IgD-negative memory B cell (primary cell): ENCODE results near the gene BAHD1. TPM values are rescaled to one million over a fixed set of nuclear protein-coding genes. Genes with fewer than 3 reads are reported as not detected.

Experiments
- H3K27ac Mint-ChIP-seq, 3 donors: one replicate each; pipeline ENCODE4 v1.8.0; 2020 to 2022; ENCODE audit warnings: mild to moderate bottlenecking in 3 of 3, mixed read lengths in 3 of 3, moderate library complexity in 1 of 3
- H3K27me3 Mint-ChIP-seq: one replicate; pipeline ENCODE4 v1.8.0; 2021; ENCODE audit warnings: mixed read lengths
- H3K36me3 Mint-ChIP-seq: one replicate; pipeline ENCODE4 v1.8.0; 2020; ENCODE audit warnings: mild to moderate bottlenecking, mixed read lengths
- H3K4me1 Mint-ChIP-seq, 3 donors: one replicate each; pipeline ENCODE4 v1.8.0; 2020 to 2022; ENCODE audit warnings: mixed read lengths in 3 of 3, mild to moderate bottlenecking in 1 of 3
- H3K4me3 Mint-ChIP-seq, 4 donors: one replicate each; pipeline ENCODE4 v1.8.0; 2020 to 2022; ENCODE audit warnings: mild to moderate bottlenecking in 4 of 4, mixed read lengths in 4 of 4, moderate library complexity in 3 of 4
- H3K9me3 Mint-ChIP-seq, 3 donors: one replicate each; pipeline ENCODE4 v1.8.0; 2020 to 2021; ENCODE audit warnings: mixed read lengths in 3 of 3, mild to moderate bottlenecking in 1 of 3
- polyA plus RNA-seq: library from polyadenylated mRNA; unstranded; fragments of 300-500 nt; fragmentation: Illumina TruSeq; gene quantifications from one replicate; pipeline ENCODE4 v1.2.3, GENCODE V29; 2021

Gene BAHD1
- polyA plus RNA-seq, 1 donor from 2014 or later, result 2.3 TPM

DNA sequence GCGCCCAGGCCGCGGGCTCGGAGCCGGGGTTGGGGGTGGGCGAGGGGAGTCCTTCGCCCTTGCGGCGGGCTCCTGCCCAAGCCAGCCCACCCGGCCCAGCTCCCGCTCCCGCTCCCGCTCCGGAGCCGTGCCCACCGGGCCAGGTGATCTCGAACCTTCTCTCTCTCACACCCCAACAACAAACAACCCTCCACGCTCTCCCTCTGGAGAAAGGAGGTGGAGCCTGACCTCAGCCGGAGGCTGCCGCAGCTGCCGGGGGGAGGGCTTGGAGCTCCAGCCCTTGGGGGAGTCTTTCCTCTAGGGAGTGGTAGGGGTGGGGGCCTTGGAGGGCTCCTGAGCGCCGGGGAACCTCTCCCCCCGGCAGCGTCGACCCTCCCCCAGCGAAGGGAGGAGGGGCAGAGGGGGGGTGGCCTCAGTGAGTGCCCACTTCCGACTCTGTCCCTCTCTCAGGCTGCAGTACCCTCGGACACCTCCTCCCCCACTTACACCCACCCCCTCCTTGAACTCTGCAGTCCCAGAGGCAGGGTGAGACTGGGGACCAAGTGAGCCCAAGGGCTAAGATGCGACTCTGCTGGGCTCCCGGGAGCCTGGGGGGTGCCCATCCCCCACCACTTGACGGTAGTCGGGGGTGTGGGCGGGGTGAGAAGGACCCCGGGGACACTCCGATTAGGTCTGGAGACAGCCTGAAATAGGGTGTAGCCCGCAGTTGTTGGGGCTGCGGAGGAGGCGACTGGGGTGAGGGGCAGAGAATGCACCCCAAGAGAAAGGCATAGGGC is 4.4 kb upstream of the BAHD1 start:
- peaks cover 4% of the 10 kb centered on the region for H3K36me3 Mint-ChIP-seq
- H3K27me3 Mint-ChIP-seq, result peaks cover 34% of the 10 kb centered on the region
- peaks cover 15 to 18% (median 16%) of the 10 kb centered on the region in 3 donors for H3K4me1 Mint-ChIP-seq
- peak overlapping the region in 1 of 3 donors; percentile 52 for H3K27ac Mint-ChIP-seq
- H3K4me3 Mint-ChIP-seq, result peak overlapping the region; percentile 50 to 83 (median 79)
- H3K9me3 Mint-ChIP-seq, result no peaks in the 10 kb centered on the region

DNA sequence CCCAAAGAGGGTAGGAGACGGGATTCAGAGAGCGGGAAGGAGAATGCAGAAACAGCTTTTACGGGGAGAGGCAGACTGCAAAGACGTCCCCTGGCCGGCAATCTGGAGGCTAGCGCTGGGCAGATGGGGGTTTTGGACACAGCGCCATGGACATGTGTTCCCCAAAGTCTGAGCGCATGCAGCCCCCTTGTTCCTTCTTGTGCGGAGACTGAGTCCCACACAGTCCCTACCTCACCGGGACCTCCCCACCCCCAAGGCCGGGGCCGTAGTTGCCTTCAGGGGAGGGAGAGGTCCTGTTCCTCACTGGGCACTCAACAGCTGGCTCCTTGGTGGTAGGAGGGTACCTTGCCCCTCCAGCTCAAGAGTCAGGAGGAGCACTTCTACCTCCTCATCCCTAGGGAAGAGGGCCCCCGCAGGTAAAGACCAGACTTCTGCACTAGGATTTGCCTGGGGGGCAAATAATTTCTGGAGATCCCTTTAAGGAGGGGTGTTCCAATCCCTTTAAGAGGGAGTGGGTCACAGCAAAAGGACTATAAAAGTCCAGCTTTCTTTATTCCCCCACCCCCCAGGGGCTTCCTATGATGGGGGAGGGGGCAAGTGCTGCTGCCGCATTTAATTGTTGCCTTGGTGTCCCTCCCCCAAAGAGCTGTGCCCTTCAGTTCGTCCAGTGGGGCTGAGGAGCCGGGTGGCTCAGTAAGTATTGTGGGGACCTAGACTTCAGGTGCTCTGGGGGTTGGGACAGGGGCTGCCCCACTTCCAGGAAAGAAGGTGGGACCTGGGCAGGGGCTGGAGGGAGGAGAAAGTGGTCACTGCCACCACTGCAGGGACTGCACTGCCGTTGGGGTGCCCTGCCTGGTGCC is 3.6 kb upstream of the BAHD1 start:
- H3K27ac Mint-ChIP-seq, result peak overlapping the region in 1 of 3 donors; percentile 77
- H3K9me3 Mint-ChIP-seq, result no peaks in the 10 kb centered on the region
- peaks cover 34% of the 10 kb centered on the region for H3K27me3 Mint-ChIP-seq
- H3K4me1 Mint-ChIP-seq, result peaks cover 15 to 18% (median 16%) of the 10 kb centered on the region in 3 donors
- peaks cover 4% of the 10 kb centered on the region for H3K36me3 Mint-ChIP-seq
- H3K4me3 Mint-ChIP-seq, result peak overlapping the region; percentile 13 to 83 (median 74)

DNA sequence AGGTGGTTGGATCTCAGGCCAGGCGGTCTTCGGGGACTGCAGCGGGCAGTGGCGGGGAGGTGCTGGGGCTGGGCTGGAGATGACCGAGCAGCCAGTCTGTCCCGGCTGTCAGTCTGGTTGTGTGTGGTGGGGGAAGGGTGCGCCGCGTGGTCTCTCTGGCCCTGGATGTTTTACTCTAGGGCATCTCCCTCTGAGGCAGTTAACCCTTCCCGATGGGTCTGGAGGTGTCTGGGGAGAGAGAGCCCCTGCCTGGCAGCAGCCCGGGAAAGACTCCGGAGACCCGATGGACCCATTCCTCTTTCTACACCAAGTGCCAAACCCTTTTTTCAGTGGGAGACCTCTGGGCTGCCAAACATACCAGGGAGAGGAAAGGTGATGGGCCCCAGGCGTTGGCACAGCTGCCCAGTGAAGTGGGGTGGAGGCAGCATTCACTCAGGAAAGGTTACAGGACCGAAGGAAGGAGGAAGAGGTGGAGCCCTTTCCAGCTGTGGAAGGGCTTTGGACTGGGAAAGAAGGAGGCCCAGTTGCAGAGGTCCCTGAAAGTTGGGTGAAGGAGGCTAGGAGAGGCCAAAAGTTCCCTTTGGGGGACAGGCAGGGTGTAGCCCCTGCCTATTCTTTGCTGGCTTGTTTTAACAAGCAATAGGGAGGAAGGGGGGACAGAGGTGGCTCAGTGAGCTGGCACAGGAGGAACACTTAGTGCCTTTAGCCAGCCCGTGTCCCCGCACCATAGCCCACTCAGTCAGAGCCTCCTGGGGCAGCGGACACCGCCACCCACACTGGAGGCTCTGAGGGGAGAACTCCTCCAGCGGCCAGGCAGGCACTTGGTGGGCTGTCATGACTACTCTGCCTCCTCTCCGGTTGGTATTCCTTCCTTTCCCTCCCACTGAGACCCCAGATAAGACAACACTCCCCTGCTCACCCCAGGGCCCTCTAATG is 2.7 kb upstream of the BAHD1 start:
- H3K36me3 Mint-ChIP-seq, result peaks cover 4% of the 10 kb centered on the region
- no peaks in the 10 kb centered on the region for H3K9me3 Mint-ChIP-seq

DNA sequence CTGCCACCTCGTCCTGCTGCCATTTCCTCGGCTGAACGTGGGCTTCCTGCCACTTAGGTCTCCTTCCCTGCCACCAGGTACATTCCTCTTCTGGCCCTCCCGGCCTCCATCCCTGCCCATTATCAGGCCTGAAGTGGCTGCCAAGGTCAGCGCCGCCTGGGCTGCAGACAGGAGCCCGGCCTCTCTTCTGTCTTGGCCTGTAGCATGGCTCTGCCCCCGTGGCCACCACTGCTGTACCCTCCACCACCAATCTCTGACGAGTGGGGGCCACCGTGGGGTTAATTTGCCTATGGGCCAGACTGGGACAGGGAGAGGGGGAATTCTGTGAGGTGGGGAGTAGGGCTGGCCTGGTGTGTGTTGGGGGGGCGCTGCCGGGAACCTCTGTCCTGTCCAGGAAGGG is 2.0 kb upstream of the BAHD1 start:
- Mint-ChIP-seq H3K9me3 (no peaks in the 10 kb centered on the region), H3K27me3 (peaks cover 34% of the 10 kb centered on the region), H3K4me1 (peaks cover 24 to 32% (median 32%) of the 10 kb centered on the region in 3 donors), H3K4me3 (peak overlapping the region; percentile 34 to 85 (median 49)), H3K27ac (peak overlapping the region in 1 of 3 donors; percentile 77), H3K36me3 (peaks cover 4% of the 10 kb centered on the region)

More for the DNA sequence above, 2.7 kb upstream of the BAHD1 start:
- Mint-ChIP-seq H3K27me3 (peaks cover 34% of the 10 kb centered on the region), H3K27ac (peak overlapping the region in 1 of 3 donors; percentile 77), H3K4me3 (peak overlapping the region; percentile 5 to 85 (median 36)), H3K4me1 (peaks cover 21 to 26% (median 25%) of the 10 kb centered on the region in 3 donors)

DNA sequence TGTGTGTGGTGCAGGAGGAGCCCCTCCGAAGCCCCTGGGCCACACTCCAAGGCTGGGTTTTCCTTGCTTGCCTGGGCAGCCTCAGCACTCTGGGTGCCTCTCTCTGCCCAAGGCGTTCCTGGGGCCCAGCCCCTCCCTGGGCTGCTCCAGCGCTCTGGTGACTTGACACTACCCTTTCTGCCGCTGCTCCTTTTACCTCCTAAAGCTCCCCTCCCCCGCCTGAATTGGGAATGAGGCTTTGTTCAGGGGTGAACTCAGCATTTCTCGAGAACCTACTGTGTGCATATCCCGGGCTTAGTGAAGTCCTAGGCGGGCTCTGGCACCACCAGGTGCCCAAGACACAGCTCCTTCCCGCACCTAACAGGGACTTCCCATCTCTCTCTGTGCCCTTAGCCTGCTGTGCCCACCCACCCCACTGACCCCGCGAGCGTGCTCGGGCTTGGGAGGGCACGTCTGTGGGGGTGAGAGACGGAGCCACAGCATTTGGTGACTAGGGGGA is 1.2 kb upstream of the BAHD1 start:
- Mint-ChIP-seq H3K9me3 (no peaks in the 10 kb centered on the region), H3K27ac (peak overlapping the region in 2 of 3 donors; percentile 77 to 92), H3K4me1 (peaks cover 29 to 40% (median 39%) of the 10 kb centered on the region in 3 donors), H3K27me3 (peaks cover 34% of the 10 kb centered on the region), H3K36me3 (no peaks in the 10 kb centered on the region), H3K4me3 (peak overlapping the region; percentile 84 to 97 (median 91))

DNA sequence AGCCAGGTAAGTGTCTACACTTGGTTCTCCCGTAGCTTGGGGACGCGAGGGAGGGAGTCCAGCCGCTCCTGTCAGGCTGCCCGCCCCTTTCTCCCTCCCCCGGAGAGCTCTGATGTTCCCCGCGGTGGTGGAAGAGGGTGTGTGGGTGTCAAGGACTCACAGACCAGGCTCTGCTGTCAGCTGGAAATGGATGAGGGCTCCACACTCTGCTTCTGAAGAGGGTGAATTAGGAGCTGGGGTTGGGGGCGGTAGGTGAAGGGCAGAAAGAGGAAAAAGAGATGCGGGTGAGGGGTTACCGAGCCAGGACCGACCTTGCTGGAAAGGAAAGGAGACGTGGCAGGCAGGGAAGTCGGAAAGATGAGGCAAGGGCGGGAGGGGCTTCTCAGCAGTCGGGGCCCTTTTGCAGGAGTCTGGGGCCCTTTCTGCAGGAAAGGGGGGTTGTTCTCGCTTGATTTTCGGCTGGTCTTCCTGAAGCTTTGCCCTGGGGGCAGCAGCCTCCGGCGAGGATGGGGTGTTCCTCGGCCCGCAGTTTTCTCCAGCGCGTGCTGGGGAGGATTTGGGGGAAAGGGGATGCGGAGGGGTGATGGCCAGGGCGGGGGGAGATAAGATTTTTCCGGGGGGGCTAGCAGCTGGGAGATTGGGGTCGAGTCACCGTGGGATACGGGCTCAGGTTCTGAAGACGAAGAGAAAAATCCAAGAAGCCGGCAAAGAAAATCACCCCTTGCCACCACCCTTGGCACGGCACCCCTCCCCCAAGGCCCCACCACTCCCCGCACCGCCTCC is 602 bp upstream of the BAHD1 start:
- H3K36me3 Mint-ChIP-seq, result no peaks in the 10 kb centered on the region
- H3K27ac Mint-ChIP-seq, result peak overlapping the region; percentile 54 to 92 (median 77)
- no peaks in the 10 kb centered on the region for H3K9me3 Mint-ChIP-seq
- H3K27me3 Mint-ChIP-seq, result peaks cover 30% of the 10 kb centered on the region
- peak overlapping the region; percentile 84 to 97 (median 91) for H3K4me3 Mint-ChIP-seq
- peaks cover 33 to 44% (median 39%) of the 10 kb centered on the region in 3 donors for H3K4me1 Mint-ChIP-seq

DNA sequence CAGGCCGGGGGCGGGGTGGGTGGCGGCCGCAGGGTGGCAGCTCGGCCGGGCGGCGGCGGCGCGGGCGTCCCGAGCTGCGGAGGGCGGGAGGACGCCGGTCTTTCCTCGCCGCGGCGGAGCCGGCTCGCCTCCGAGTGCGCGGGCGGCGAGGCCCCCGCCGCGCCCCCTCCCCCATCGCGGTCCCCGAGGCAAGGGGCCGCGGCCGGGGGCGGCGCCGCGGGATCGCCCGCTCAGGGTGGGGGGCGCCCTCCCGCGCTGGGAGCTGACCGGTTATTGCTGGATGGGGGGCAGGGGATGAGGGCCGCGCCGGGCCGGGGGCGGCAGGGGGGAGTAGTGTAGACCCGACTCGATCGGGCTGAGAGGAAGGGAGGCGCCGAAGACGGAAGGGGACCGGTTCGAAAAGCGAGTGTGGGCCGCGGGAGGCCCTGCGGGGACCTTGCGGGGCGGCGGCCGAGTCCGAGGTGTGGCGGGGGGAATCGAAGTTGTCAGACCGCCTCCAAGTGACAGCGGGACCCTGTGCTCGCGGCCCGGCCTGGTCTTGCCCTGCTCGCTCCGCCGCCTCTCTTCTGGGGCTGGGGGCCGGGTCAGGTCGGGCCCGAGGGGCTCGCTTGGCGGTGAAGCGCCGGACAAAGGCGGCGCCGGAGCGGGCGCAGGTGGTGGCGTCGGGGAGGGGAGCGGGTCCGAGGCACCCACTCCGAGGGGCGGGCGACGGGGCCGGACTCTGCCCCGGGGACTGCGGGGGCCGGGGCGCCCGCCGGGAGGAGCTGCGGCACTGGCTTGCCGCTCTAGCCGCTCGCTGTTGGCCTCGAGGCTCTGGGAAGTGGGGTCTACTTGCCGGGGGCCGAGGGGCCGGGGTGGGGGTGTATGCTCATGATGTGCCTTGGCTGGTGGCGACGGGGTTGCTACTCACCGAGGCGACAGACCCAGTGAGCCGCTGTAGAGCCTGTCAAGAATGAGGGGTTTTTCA is 1.1 kb downstream of the BAHD1 start:
- H3K36me3 Mint-ChIP-seq, result no peaks in the 10 kb centered on the region
- H3K4me1 Mint-ChIP-seq, result peaks cover 30 to 42% (median 35%) of the 10 kb centered on the region in 3 donors
- peak overlapping the region; percentile 87 to 95 (median 93) for H3K4me3 Mint-ChIP-seq
- peak overlapping the region; percentile 47 to 84 (median 83) for H3K27ac Mint-ChIP-seq
- H3K27me3 Mint-ChIP-seq, result peaks cover 19% of the 10 kb centered on the region
- no peaks in the 10 kb centered on the region for H3K9me3 Mint-ChIP-seq

DNA sequence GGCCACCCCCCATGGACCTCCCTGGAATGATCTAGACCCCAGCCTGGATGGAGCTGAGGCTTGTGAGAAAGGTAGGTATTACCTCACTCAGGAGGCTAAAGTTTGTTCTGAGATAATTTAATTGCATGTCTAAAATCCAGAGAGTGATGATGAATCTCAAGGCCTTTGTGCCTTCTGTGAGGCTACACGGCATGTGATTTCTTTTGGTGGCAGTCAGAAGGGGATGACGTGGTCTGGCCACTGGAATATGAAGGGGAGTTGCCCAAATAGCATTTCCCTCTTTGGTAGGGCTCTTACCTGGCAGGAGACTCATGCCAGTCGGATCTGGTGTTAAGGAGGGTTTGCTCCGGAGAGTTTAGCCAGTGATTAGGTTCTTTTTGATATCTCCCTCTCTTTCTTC is 2.5 kb downstream of the BAHD1 start:
- no peaks in the 10 kb centered on the region for H3K36me3 Mint-ChIP-seq
- H3K27ac Mint-ChIP-seq, result peak overlapping the region in 1 of 3 donors; percentile 83
- peaks cover 27 to 39% (median 32%) of the 10 kb centered on the region in 3 donors for H3K4me1 Mint-ChIP-seq
- peak overlapping the region; percentile 2 to 94 (median 90) for H3K4me3 Mint-ChIP-seq
- H3K27me3 Mint-ChIP-seq, result peaks cover 7% of the 10 kb centered on the region
- no peaks in the 10 kb centered on the region for H3K9me3 Mint-ChIP-seq

DNA sequence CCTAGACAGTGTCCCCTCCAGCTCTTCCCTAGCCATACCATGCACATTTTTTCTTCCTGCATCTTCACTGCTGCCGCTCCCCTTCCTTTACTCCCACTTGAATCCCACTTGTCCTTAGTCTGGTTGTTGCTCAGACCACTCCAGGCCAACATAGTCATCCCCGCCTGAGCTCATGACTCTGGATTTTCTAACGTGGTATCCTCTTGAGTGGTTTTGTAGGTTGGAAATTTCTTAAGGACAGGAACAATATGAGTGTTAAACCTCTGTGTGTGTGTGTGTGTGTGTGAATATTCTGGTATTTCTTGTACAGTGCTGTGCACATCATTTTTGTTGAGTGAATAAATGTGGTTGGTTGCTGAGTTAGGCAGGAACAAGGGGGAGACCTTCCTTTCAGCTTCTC is 3.1 kb downstream of the BAHD1 start:
- peaks cover 3% of the 10 kb centered on the region for H3K27me3 Mint-ChIP-seq
- peak overlapping the region; percentile 37 to 83 (median 61) for H3K27ac Mint-ChIP-seq
- H3K36me3 Mint-ChIP-seq, result no peaks in the 10 kb centered on the region
- H3K9me3 Mint-ChIP-seq, result no peaks in the 10 kb centered on the region
- H3K4me1 Mint-ChIP-seq, result peaks cover 24 to 36% (median 28%) of the 10 kb centered on the region in 3 donors
- H3K4me3 Mint-ChIP-seq, result peak overlapping the region in 2 of 4 donors; percentile 35 to 92

DNA sequence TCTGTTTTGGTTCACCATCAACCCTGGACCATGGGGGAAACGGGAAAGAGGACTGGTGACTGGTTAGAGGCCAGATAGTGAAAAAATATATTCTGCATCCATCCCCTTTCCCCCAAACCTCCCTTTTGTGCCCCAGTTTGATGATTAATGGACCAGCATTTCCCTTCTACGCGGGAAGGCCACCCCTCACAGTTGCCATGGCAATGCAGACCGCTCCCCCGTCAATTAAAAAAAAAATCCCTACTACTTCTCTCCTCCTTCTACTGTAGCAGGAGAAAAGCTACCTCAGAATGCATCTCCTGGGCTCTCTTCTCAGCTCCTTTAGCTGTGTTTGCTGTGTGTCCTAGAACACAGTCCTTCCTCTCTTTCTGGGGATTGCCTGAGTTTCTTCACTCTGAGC is 4.0 kb downstream of the BAHD1 start:
- Mint-ChIP-seq H3K4me3 (peak overlapping the region in 1 of 4 donors; percentile 92), H3K27me3 (peaks cover 3% of the 10 kb centered on the region), H3K36me3 (no peaks in the 10 kb centered on the region), H3K4me1 (peaks cover 24 to 37% (median 29%) of the 10 kb centered on the region in 3 donors), H3K9me3 (no peaks in the 10 kb centered on the region), H3K27ac (peak overlapping the region in 1 of 3 donors; percentile 83)

DNA sequence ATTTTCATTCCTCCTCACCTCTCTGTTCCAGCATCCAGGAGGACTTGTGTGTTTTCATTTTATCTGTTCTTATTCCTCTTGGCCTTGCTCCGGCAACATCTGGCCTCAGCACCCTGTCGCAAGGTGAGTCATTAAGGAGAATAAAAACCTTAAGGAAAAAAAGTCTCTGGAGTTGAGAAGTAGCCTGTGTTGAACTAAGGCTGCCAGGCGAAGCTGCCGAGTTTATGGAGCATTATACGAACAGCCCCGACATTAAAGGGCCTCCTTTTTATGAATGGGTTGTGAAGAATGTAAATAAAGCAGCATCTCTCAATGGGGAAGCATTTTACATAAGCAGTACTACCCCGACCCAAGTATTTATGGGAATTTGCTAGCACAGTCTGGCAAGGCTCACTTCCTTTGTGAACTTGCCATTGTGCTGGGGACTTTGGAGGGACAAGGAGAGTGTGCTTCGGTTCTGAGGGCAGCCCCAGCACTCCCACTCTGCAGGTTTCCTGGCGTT is 4.7 kb downstream of the BAHD1 start:
- Mint-ChIP-seq H3K4me1 (peaks cover 24 to 42% (median 34%) of the 10 kb centered on the region in 3 donors), H3K27me3 (no peaks in the 10 kb centered on the region), H3K4me3 (peak overlapping the region in 3 of 4 donors; percentile 34 to 92 (median 44)), H3K27ac (peak overlapping the region in 1 of 3 donors; percentile 76), H3K9me3 (no peaks in the 10 kb centered on the region), H3K36me3 (no peaks in the 10 kb centered on the region)

DNA sequence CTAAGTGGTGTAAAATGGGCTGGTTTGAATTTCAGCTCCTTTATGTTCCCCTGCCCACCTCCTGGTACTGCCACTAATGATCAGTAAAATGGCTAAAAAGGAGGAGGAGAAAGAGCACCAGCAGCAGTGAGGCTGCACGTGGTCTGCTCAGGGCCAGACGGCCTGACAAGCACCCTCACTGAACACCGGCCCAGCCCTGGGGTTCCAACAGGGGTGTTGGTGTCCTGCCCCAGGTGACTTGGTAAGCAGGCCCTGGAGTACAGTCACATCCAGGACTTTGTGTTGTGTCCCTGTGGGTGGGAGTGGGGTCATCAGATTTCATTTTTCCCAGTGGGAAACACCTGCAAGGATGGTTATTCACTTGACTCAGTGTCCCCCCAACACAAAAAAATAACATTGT is 5.4 kb downstream of the BAHD1 start:
- Mint-ChIP-seq H3K27me3 (no peaks in the 10 kb centered on the region), H3K4me3 (no peak overlapping the region), H3K9me3 (no peaks in the 10 kb centered on the region), H3K4me1 (peaks cover 25 to 46% (median 35%) of the 10 kb centered on the region in 3 donors), H3K27ac (no peak overlapping the region), H3K36me3 (no peaks in the 10 kb centered on the region)
